Body of pancreas (tissue), 4 donors: ENCODE measurements around the gene ARHGEF28. TPM values are rescaled to one million over a fixed set of nuclear protein-coding genes. Genes with fewer than 3 reads are reported as not detected.

Experiments used
- ATAC-seq: fragments of 150-250 bp; one replicate; pipeline ENCODE4 v1.9.1; 2016
- DNase-seq, 4 donors: peaks; one replicate each; pipeline ENCODE4 v3.0.0-alpha.2; 2019
- H3K27ac ChIP-seq, 4 donors: fragments of 200-600 bp; sonication (generic); 1 replicate in 3 of 4; 2 replicates in 1 of 4; pipeline versions ENCODE4 v1.5.1 to v1.6.1; 2016 to 2019; ENCODE audit warnings: mild to moderate bottlenecking in 1 of 4, mixed read lengths in 1 of 4, moderate library complexity in 1 of 4
- H3K27me3 ChIP-seq, 2 donors: fragments of 200-600 bp; sonication (generic); one replicate each; pipeline ENCODE4 v1.6.0; 2016; ENCODE audit warnings: mild to moderate bottlenecking in 1 of 2
- H3K36me3 ChIP-seq, 2 donors: fragments of 200-600 bp; sonication (generic); replicated peaks in 1 of 2; 2 replicates each; pipeline ENCODE4 v1.5.1; 2016; ENCODE audit warnings: low read depth in 2 of 2; ENCODE audit not compliant: insufficient read depth in 1 of 2
- H3K4me1 ChIP-seq: fragments of 200-600 bp; sonication (generic); one replicate; pipeline ENCODE4 v1.6.0; 2016
- H3K4me3 ChIP-seq, 2 donors: fragments of 200-600 bp; sonication (generic); 1 replicate in 1 of 2; 2 replicates in 1 of 2; pipeline ENCODE4 v1.5.1; 2016 to 2019
- H3K9me3 ChIP-seq, 3 donors: fragments of 200-600 bp; sonication (generic); 1 replicate in 2 of 3; 2 replicates in 1 of 3; pipeline ENCODE4 v1.5.1; 2016
- CTCF ChIP-seq, 7 experiments: fragments of 450-650 bp in 4 of 7; fragments of 200-600 bp in 3 of 7; sonication (generic) in 3 of 7; IDR thresholded peaks; one replicate each; pipeline ENCODE4 v1.5.1; 2016 to 2019; ENCODE audit warnings: antibody characterized with exemption in 7 of 7
- POLR2A ChIP-seq, 3 donors: fragments of 450-650 bp; IDR thresholded peaks; one replicate each; pipeline ENCODE4 v1.6.1; 2016; ENCODE audit warnings: antibody characterized with exemption in 3 of 3, mild to moderate bottlenecking in 2 of 3
- WGBS, 2 donors: methylation state at CpG; one replicate each; pipeline ENCODE4 v1.1.5; 2017; 5-methylcytosine and 5-hydroxymethylcytosine counted together
- intact Hi-C: fragments of 100-400 bp; cut with DNase I; formaldehyde crosslinking; loops from one replicate; pipeline ENCODE4 v1.15.1; 2023
- total RNA-seq, 2 donors: library from RNA; depleted of rRNA; stranded (reverse); fragments of >200 nt; gene quantifications; one replicate each; pipeline ENCODE4 v1.1.0, GENCODE V29; 2016

ARHGEF28 gene
- total RNA-seq, 2 donors from 2014 or later, result 63.0 to 67.2 TPM

DNA sequence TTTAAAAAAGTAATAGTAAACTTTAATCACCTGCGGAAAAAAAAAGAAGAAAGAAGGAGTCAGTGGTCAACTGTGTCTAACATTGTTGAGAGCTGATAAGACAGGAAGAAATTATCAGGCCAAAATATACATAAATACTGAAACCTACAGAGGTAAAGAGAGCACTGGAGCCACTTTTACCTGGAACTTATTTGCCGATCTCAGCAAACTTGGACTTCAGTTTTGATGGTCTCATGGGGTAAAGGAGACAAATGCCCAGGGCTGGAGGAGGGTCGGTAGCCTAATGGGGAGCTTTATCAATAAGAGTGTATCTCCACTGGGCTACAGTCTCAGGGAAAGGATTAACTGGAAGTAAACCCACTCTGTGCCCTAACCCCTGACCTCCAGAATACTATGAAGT is 26.6 kb upstream of the ARHGEF28 start:
- 78 to 86% methylated on average over 3 of the region's 3 CpGs for WGBS, 2 donors

GRCh38 chr5:73603998-73604397 is 22.0 kb upstream of the ARHGEF28 start:
- no peaks in the 10 kb centered on the region for H3K9me3 ChIP-seq
- no peaks in the 10 kb centered on the region for H3K27me3 ChIP-seq
- intact Hi-C loops, result no loop called here
- H3K4me1 ChIP-seq, result peaks cover 25% of the 10 kb centered on the region
- H3K27ac ChIP-seq, result no peak overlapping the region
- ATAC-seq (no peak), DNase-seq (no peak)
- 82 to 95% methylated on average over 5 of the region's 5 CpGs for WGBS, 2 donors
- TF ChIP-seq CTCF (IDR thresholded peaks at IDR 0.05) (no peak), POLR2A (IDR thresholded peaks at IDR 0.05) (no peak)
- H3K4me3 ChIP-seq, result no peak overlapping the region
- no peaks in the 10 kb centered on the region for H3K36me3 ChIP-seq

More for the DNA sequence above, 26.6 kb upstream of the ARHGEF28 start:
- DNase-seq, result no peak
- no peaks in the 10 kb centered on the region for H3K4me1 ChIP-seq
- H3K36me3 ChIP-seq, result no peaks in the 10 kb centered on the region
- TF ChIP-seq CTCF (IDR thresholded peaks at IDR 0.05) (no peak), POLR2A (IDR thresholded peaks at IDR 0.05) (no peak)
- no peak overlapping the region for H3K27ac ChIP-seq
- intact Hi-C loops, result no loop called here
- ATAC-seq, result no peak
- H3K27me3 ChIP-seq, result no peaks in the 10 kb centered on the region
- no peak overlapping the region for H3K4me3 ChIP-seq
- no peaks in the 10 kb centered on the region for H3K9me3 ChIP-seq

DNA sequence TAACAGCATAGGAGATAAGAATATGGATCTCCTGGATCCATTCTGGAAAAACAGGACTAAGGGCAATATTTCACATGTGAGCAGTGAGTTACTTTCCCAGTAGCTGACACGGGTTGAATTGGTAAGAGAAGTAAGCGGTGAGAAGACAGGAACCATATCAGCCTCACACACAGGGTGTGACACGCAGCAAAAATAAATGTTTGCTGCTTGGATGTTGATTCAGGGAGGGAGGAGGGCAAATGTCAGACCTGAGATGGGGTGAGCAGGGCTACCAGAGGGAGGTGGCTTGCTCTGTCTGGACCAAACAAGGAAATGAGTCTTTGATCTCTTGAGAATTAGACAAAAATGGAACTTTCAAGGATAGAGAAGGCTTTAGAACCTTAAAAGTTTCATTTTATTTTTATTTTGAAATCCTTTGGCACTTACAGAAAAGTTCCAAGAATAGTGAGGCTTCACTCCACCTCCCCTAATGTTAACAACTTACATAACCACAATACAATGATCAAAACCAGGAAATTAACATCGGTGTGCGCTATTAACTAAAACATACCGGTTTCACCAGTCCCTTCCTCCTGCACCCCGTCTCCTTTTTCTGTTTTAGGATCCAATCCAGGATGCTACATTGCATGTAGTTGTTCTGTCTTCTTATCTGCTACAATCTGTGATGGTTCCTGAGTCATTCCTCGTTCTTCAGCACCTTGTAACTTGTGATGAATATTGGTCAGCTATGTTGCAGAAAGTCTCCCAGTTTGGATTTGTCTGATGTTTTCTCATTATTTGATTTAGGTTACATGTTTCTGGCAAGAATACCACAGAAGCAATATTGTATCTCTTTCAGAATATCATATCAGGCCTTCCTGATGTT is 20.5 kb upstream of the ARHGEF28 start:
- WGBS, 2 donors, result 18 to 24% methylated on average over 8 of the region's 8 CpGs
- no peak overlapping the region for H3K4me3 ChIP-seq
- no peaks in the 10 kb centered on the region for H3K9me3 ChIP-seq
- intact Hi-C loops, result no loop called here
- peaks cover 25% of the 10 kb centered on the region for H3K4me1 ChIP-seq
- DNase-seq (peak; percentile 53 to 77 (median 62)), ATAC-seq (peak; percentile 96)
- H3K27me3 ChIP-seq, result no peaks in the 10 kb centered on the region
- H3K27ac ChIP-seq, result peak overlapping the region; percentile 26 to 78 (median 51)
- H3K36me3 ChIP-seq, result no peaks in the 10 kb centered on the region
- TF ChIP-seq POLR2A (IDR thresholded peaks at IDR 0.05), result no peak

DNA sequence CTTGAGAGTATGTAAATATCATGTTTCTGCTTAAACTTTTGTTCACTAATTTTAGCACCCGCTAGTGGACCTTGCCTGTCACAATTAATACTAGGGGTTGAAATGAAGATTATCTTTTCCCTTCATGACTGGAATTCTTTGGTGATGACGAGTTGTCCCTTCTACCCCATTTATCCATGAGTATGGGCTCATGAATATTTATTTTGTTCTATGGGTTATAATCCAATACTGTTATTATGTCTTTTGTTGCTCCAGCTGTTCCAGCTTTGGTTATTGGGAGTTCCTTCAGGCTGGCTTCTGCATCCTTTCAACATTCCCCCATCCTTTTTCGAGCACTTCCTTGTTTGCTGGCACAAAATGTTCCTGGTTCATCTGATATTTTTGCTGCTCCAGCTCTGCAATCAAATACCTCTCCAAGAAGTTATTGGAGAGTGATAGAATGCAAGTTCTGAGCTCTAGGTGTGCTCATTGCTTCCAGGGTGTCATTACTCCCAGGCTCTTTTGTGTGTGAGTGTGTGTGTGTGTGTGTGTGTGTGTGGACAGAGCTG is 19.7 kb upstream of the ARHGEF28 start:
- H3K36me3 ChIP-seq, result no peaks in the 10 kb centered on the region
- TF ChIP-seq CTCF (IDR thresholded peaks at IDR 0.05) (no peak), POLR2A (IDR thresholded peaks at IDR 0.05) (no peak)
- no peaks in the 10 kb centered on the region for H3K27me3 ChIP-seq
- intact Hi-C loops, result no loop called here
- peak in 1 of 4 donors; percentile 27 for DNase-seq
- WGBS, 2 donors, result 41 to 51% methylated on average over 3 of the region's 3 CpGs
- peak; percentile 39 for ATAC-seq
- no peak overlapping the region for H3K4me3 ChIP-seq
- H3K27ac ChIP-seq, result peak overlapping the region in 2 of 4 donors; percentile 47 to 78
- H3K4me1 ChIP-seq, result peaks cover 25% of the 10 kb centered on the region
- H3K9me3 ChIP-seq, result no peaks in the 10 kb centered on the region

- TF ChIP-seq POLR2A (IDR thresholded peaks at IDR 0.05), result no peak
- no peak for TF ChIP-seq CTCF (IDR thresholded peaks at IDR 0.05)
- H3K27me3 ChIP-seq, result no peaks in the 10 kb centered on the region
- peaks cover 25% of the 10 kb centered on the region for H3K4me1 ChIP-seq
- ATAC-seq, result no peak
- DNase-seq, result no peak
- no peaks in the 10 kb centered on the region for H3K36me3 ChIP-seq
- intact Hi-C loops, result no loop called here
- H3K27ac ChIP-seq, result no peak overlapping the region
- no peak overlapping the region for H3K4me3 ChIP-seq
- H3K9me3 ChIP-seq, result no peaks in the 10 kb centered on the region
Observed at GRCh38 chr5:73607228-73607627, 18.8 kb upstream of the ARHGEF28 start.
